ENCODE measurements around the gene LCE3B. TPM values are rescaled to one million over a fixed set of nuclear protein-coding genes. Genes with fewer than 3 reads are reported as not detected.

LCE3B gene
- total RNA-seq (2013; cell fraction: nucleolus; rRNA removed): not detected in 2 replicates
- total RNA-seq (2014; rRNA removed): not detected in 2 replicates
- total RNA-seq (2014; rRNA removed; fragmentation: Illumina TruSeq; extraction: Trizol): not detected in 2 replicates
- not detected in 2 replicates for total RNA-seq (2021)
- polyA plus RNA-seq (2011; ENCODE audit: low read depth): not detected
- not detected in 2 replicates for polyA plus RNA-seq (2011; rRNA removed)
- polyA plus RNA-seq (2011; cell fraction: cytosol; rRNA removed): not detected in 2 replicates
- polyA plus RNA-seq (2011; cell fraction: nucleus; rRNA removed): not detected in 2 replicates
- polyA plus RNA-seq (2012): not detected in 2 replicates
- polyA plus RNA-seq (2014; fragmentation: Illumina TruSeq; extraction: Trizol): not detected in 2 replicates
- polyA plus RNA-seq (2014; fragmentation: Nextera tagmentation; extraction: Ambion mirVana): not detected
- not detected in 2 replicates for polyA plus RNA-seq (2014; rRNA removed)
- not detected for polyA plus RNA-seq (2016; fragmentation: Nextera tagmentation; extraction: Ambion mirVana)
- not detected in 2 replicates for polyA minus RNA-seq (2011; rRNA and poly(A)+ RNA removed)
- polyA minus RNA-seq (2011; cell fraction: cytosol; rRNA and poly(A)+ RNA removed): not detected in 2 replicates
- not detected in 2 replicates for polyA minus RNA-seq (2011; cell fraction: nucleus; rRNA and poly(A)+ RNA removed)
- Bru-seq, nascent RNA: not detected
- not detected for BruChase-seq, experiment 1, labeled RNA remaining after a 6-hour chase
- not detected for BruChase-seq, experiment 2, labeled RNA remaining after a 2-hour chase
- long read RNA-seq, experiment 1: 0 reads
- long read RNA-seq, experiment 2: 0 reads

DNA sequence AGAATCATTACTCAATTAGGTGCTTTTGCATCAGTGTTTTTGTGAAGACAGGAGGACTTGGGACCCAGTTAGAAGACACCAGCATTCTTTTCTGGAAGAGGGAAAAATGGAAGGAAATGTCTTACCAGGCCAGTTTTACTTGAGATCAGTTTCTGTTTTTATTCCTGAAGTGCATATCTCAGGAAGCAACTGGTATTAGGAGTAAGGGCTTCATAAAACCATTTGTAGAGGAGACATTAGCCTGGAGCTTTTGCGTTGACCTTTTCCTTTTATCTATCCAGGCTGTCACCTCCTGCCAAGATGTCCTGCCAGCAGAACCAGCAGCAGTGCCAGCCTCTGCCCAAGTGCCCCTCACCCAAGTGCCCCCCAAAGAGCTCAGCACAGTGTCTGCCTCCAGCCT, at the start of gene LCE3B:
Gene LCE3B, plus strand, starts transcription at position 301 of the 400 bp plus-strand sequence. Its CDS starts 0 bp downstream, at position 301.
- DNase-seq (ENCODE audit: low read depth, low spot score) (no peak), FAIRE-seq (no peak), ATAC-seq (no peak)
- ChIA-PET POLR2A (no interaction called here), CTCF (no interaction called here), RAD21 (ENCODE audit: unreplicated experiment) (no interaction called here), SMC1A (ENCODE audit: uncharacterized antibody, unreplicated experiment) (no interaction called here)
- Histone ChIP-seq H3K9ac (ENCODE audit: control insufficient read depth, insufficient read depth, low read length) (no peak within 1 kb of the TSS), H3K4me1 (ENCODE audit: control insufficient read depth, insufficient read depth, low read length) (no peaks in the 10 kb centered on the region), H3K4me3 (no peak within 1 kb of the TSS), H3K27ac (ENCODE audit: control insufficient read depth, insufficient read depth) (no peak within 1 kb of the TSS), H3K36me3 (ENCODE audit: control insufficient read depth in 2 of 2, insufficient read depth in 2 of 2, low read length in 1 of 2) (no peaks in the 10 kb centered on the region), H3K4me2 (ENCODE audit: control insufficient read depth, insufficient read depth) (no peak within 1 kb of the TSS), H3K27me3 (replicated peaks in 1 of 2; ENCODE audit: control insufficient read depth in 2 of 2, insufficient read depth in 2 of 2, low read length in 1 of 2) (no peaks in the 10 kb centered on the region), H3K79me2 (ENCODE audit: control insufficient read depth, insufficient read depth, low read length) (no peaks in the 10 kb centered on the region), H4K20me1 (ENCODE audit: control insufficient read depth, insufficient read depth) (no peaks in the 10 kb centered on the region), H3K9me3 (replicated peaks; ENCODE audit: control insufficient read depth, insufficient read depth, low read length) (no peaks in the 10 kb centered on the region; the same call in 2 of the 3 replicates), H2AFZ (ENCODE audit: control insufficient read depth, low read depth, low read length) (no peak within 1 kb of the TSS)
- no TSS peak for BruUV-seq (replicated peaks)
- intact Hi-C loops (cut with micrococcal nuclease; ENCODE audit: unreplicated experiment): no loop called here
- in situ Hi-C loops (cut with MboI): no loop called here
- no peak for TF ChIP-seq RCOR1 (conservative IDR thresholded peaks at IDR 0.05; ENCODE audit: low read depth, low read length)
- TF ChIP-seq, protein P1, sequence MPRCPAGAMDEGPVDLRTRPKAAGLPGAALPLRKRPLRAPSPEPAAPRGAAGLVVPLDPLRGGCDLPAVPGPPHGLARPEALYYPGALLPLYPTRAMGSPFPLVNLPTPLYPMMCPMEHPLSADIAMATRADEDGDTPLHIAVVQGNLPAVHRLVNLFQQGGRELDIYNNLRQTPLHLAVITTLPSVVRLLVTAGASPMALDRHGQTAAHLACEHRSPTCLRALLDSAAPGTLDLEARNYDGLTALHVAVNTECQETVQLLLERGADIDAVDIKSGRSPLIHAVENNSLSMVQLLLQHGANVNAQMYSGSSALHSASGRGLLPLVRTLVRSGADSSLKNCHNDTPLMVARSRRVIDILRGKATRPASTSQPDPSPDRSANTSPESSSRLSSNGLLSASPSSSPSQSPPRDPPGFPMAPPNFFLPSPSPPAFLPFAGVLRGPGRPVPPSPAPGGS (IDR thresholded peaks at IDR 0.05; ENCODE audit: borderline replicate concordance, insufficient read depth, low read depth, low read length, poor library complexity, severe bottlenecking): no peak
- no peak for TF ChIP-seq ASH2L (IDR thresholded peaks at IDR 0.05; ENCODE audit: borderline replicate concordance, low read depth)
- TF ChIP-seq HCFC1 (IDR thresholded peaks at IDR 0.05; ENCODE audit: low read length): no peak
- 17% methylated on average over 1 of the region's 1 CpG for WGBS (ENCODE audit: insufficient coverage, insufficient replicate concordance, low lambda C conversion rate, missing lambda C conversion rate)

Data from GM12878 (cell line).